MG63 (cell line): ENCODE measurements around the gene HAUS3. TPM values are rescaled to one million over a fixed set of nuclear protein-coding genes. Genes with fewer than 3 reads are reported as not detected.
"Not testable (repeated sequence)": the region's sequence is repeated elsewhere in the genome, so short reads cannot be mapped to it uniquely, and the experiment has no call there.

Experiments
- DNase-seq: peaks from one replicate; pipeline ENCODE4 v3.0.0-alpha.2; 2020
- H3K27me3 ChIP-seq: fragments of 250-450 bp; sonication (Bioruptor Pico); 2 replicates; pipeline ENCODE4 v1.5.1; 2020; ENCODE audit warnings: mild to moderate bottlenecking, moderate library complexity
- H3K36me3 ChIP-seq: fragments of 250-450 bp; sonication (Bioruptor Pico); 2 replicates; pipeline ENCODE4 v1.5.1; 2020; ENCODE audit warnings: mild to moderate bottlenecking, moderate library complexity
- H3K4me3 ChIP-seq: fragments of 250-450 bp; sonication (Bioruptor Pico); 2 replicates; pipeline ENCODE4 v1.5.1; 2020; ENCODE audit warnings: mild to moderate bottlenecking, moderate library complexity
- H3K9me3 ChIP-seq: fragments of 250-450 bp; sonication (Bioruptor Pico); 2 replicates; pipeline ENCODE4 v1.5.1; 2020; ENCODE audit warnings: mild to moderate bottlenecking, moderate library complexity
- total RNA-seq: library from RNA; depleted of rRNA; stranded (reverse); fragments of >200 nt; shearing (Covaris generic); gene quantifications from 2 replicates; pipeline ENCODE4 v1.2.3, GENCODE V29; 2014; ENCODE audit warnings: low replicate concordance

The HAUS3 gene
- total RNA-seq, 1 experiment from 2014 or later: 7.7 TPM

DNA sequence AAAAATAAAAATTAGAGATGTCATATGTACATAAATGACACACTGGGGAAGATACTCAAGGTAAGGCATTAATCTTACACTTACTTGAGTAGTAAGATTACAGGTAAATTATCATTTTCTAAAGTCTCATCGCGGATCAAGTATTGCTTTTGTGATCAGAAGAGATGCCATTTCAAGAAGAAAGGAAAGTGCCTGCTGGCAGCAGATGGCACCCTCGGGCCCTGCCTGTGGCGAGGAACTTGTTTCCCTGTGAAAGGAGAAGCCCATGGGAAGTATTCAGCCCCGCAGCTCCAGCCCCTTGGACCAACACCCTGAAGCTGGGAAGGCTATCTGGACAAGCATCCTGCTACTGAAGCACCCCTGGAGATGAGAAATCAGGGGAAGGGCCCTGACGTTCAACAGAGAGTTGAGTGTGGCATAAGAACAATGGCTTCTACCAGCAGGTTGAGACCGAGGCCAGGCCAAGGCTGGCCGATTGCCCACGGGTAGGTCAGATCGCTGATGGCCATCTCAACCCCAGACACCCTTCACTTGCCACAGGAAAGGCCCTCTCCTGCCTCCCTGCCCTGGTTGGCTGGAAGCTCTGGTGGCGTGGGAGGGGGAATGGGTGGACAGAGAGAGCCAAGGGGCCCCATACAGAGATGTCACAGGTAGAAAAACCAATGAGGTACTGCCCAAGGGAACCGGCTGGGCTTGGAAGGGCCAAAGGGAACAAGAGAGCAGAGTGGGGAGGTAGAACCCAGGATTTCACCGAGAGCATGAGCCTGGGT is 38.8 kb upstream of the HAUS3 start:
- H3K9me3 ChIP-seq: no peaks in the 10 kb centered on the region
- H3K27me3 ChIP-seq: no peaks in the 10 kb centered on the region
- no peak overlapping the region for H3K4me3 ChIP-seq
- DNase-seq: no peak
- no peaks in the 10 kb centered on the region for H3K36me3 ChIP-seq

- no peaks in the 10 kb centered on the region for H3K27me3 ChIP-seq
- no peaks in the 10 kb centered on the region for H3K9me3 ChIP-seq
- H3K36me3 ChIP-seq: no peaks in the 10 kb centered on the region
- no peak for DNase-seq
- no peak overlapping the region for H3K4me3 ChIP-seq
Observed at GRCh38 chr4:2277956-2278355, 36.0 kb upstream of the HAUS3 start.

- Histone ChIP-seq H3K9me3 (no peaks in the 10 kb centered on the region), H3K36me3 (no peaks in the 10 kb centered on the region), H3K4me3 (no peak overlapping the region), H3K27me3 (no peaks in the 10 kb centered on the region)
- DNase-seq: no peak
Observed at GRCh38 chr4:2276581-2277325, 34.8 kb upstream of the HAUS3 start.

DNA sequence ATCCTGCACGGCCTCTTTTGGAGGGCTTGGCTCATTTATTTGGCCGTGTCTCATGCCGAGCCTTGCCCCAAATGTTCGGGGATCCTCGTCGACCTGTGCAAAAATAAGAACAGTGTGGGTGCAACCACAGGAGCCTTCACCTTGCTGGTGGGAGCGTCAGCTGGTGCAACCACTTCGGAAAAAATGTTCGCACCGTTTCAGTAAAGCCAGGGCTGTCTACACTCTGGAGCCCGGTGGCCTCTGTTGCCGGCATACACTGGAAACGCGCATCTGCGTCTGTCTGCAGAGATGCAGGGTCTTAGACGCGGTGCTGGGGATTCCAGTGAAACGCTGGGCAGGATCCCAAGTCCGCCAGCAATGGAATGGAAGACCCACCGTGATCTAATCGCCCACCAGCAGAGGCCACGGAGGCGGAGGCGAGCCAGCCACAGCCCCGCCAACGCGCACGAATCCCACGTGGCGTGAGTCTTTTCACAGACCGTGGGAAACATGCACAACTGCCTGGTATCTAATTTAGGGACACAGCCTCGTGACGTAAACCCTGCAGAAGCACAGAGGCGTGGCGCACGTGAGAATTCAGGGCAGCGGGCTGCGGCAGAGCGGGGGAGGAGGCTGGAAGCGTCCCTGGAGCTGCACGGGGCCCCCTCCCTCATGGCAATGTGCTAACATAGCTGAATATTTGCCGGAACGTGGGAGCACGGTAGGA is 33.8 kb upstream of the HAUS3 start:
- H3K9me3 ChIP-seq: no peaks in the 10 kb centered on the region
- no peak overlapping the region for H3K4me3 ChIP-seq
- no peak for DNase-seq
- no peaks in the 10 kb centered on the region for H3K27me3 ChIP-seq
- no peaks in the 10 kb centered on the region for H3K36me3 ChIP-seq

- H3K4me3 ChIP-seq, H3K9me3 ChIP-seq, DNase-seq, H3K27me3 ChIP-seq, H3K36me3 ChIP-seq: not testable (repeated sequence)
Observed at GRCh38 chr4:2275044-2275397, 33.1 kb upstream of the HAUS3 start.

- Histone ChIP-seq H3K4me3 (no peak overlapping the region), H3K36me3 (no peaks in the 10 kb centered on the region), H3K9me3 (no peaks in the 10 kb centered on the region), H3K27me3 (no peaks in the 10 kb centered on the region)
- DNase-seq: no peak
Observed at GRCh38 chr4:2274320-2275043, 32.6 kb upstream of the HAUS3 start.

- DNase-seq: no peak
- Histone ChIP-seq H3K36me3 (no peaks in the 10 kb centered on the region), H3K27me3 (no peaks in the 10 kb centered on the region), H3K9me3 (no peaks in the 10 kb centered on the region), H3K4me3 (no peak overlapping the region)
Observed at GRCh38 chr4:2273657-2274319, 31.9 kb upstream of the HAUS3 start.

- no peaks in the 10 kb centered on the region for H3K36me3 ChIP-seq
- H3K4me3 ChIP-seq: no peak overlapping the region
- H3K9me3 ChIP-seq: no peaks in the 10 kb centered on the region
- H3K27me3 ChIP-seq: no peaks in the 10 kb centered on the region
- no peak for DNase-seq
Observed at GRCh38 chr4:2273221-2273620, 31.3 kb upstream of the HAUS3 start.

DNA sequence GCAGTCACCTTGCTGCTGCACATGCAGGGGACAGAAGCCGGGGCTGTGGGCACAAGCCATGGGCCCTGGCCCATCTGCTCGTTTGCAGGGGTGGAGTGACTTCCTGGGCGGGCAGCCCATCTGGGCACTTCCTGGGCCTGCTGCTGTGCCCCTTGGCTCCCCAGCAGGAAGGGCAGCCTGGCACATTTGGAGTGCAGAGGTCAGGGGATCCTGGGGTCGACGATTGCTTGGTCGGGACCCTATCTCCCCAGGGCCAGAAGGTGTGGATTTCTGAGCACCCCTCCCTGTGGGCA is 30.9 kb upstream of the HAUS3 start:
- no peaks in the 10 kb centered on the region for H3K36me3 ChIP-seq
- H3K27me3 ChIP-seq: no peaks in the 10 kb centered on the region
- no peak for DNase-seq
- no peak overlapping the region for H3K4me3 ChIP-seq
- no peaks in the 10 kb centered on the region for H3K9me3 ChIP-seq

DNA sequence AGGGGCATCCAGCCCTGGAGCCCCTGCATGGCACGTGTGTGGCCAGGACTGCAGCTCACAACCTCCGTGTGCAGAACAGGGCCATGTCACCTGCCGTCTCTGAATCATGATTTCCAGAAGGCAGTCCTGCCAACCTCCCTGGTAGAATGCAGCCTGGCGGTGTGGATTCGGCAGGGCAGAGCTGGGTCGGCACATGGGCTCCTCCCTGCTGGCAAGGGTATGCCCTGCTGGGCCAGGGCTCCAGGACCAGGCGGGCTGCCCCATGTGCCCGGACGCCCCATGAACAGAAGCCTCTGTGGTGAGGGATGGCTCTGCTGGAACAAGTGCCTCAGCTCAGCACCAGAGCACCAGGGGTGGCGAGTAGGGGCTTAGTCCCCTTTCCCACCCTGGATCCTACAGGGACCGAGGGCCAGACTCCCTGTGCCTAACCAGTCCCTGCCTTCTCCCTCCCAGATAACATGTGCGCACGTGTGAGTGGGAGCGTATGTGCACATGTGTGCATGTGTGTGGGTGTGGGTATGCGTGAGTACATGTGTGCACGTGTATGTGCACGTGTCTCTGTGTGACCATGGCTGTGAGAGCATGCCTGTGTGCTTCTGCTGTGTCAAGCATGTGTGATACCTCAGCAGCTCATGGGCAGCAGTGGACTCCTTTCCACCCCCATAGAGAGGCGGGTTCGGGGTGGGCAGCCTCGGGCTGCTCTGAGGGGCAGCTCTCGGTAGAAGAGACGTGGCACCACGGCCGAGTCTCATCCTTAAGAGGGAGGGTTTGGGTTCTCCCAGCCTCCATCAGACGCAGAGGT is 30.3 kb upstream of the HAUS3 start:
- DNase-seq: no peak
- no peaks in the 10 kb centered on the region for H3K27me3 ChIP-seq
- no peak overlapping the region for H3K4me3 ChIP-seq
- H3K9me3 ChIP-seq: no peaks in the 10 kb centered on the region
- H3K36me3 ChIP-seq: no peaks in the 10 kb centered on the region

DNA sequence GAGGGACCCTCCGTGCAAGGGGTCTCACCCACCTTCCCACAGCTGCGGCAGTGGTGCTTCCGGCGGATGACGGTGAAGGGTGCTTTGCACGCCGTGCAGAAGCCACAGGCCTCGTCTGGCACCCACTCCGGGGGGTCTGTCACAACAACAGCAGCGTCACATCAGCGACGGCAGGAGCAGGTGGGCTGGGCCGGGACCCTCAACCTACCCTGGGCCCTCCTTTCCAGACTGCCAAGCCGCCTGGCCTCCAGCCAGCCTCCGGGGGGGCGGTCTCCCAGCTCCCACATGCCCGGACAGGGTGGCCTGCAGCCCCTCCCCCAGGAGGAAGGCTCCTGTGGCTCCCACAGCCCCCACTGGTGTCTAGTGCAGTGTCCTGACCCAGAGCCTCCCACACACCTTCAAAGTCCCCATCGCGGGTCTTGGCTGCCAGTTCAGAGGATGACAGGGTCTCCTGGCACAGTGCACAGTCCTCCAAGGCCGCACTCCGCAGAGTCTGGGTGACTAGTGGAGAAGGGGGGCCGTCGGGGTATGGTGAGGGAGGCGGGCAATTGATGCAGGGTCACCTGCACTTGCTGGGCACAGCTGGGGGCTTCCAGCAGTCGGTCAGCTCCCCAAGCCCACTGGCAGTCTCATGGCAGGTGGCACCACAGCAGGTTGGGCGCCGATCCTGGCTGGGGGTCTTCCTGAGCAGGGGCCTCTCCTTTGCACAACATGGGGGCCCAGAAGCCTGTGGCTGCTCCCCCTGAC is 29.5 kb upstream of the HAUS3 start:
- Histone ChIP-seq H3K4me3 (no peak overlapping the region), H3K36me3 (no peaks in the 10 kb centered on the region), H3K27me3 (no peaks in the 10 kb centered on the region), H3K9me3 (no peaks in the 10 kb centered on the region)
- DNase-seq: no peak

- no peak overlapping the region for H3K4me3 ChIP-seq
Observed at GRCh38 chr4:2270341-2271165, 28.6 kb upstream of the HAUS3 start.

DNA sequence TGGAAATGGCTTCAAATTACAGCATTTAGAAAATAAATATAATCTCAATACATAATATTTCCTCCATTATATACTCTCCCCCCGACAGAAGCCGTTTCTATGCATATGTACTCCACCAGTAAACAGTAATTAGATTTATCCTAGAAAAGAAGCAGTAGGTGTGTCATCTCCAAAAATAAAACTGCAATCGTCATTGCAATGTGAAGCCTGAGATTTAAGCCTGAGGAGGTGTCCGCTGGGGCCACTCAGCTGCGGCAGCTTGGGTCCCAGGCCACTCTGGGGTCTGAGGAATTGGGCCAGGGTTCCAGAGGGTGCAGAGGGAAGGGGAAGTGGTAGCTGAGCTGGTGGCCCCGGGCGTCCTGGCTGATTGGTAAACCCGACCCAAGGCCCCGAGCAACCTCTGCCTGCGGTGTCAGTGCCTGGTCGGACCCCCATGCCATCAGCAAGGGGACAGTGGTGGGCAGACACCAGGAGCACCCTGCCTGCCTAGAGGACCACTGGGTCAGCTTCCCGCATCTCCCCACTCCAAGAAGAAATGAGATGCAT is 27.8 kb upstream of the HAUS3 start:
- no peaks in the 10 kb centered on the region for H3K36me3 ChIP-seq
- no peak for DNase-seq
- H3K27me3 ChIP-seq: no peaks in the 10 kb centered on the region
- H3K9me3 ChIP-seq: no peaks in the 10 kb centered on the region
- no peak overlapping the region for H3K4me3 ChIP-seq

More at GRCh38 chr4:2270341-2271165, 28.6 kb upstream of the HAUS3 start:
- no peak for DNase-seq
- Histone ChIP-seq H3K36me3 (no peaks in the 10 kb centered on the region), H3K27me3 (no peaks in the 10 kb centered on the region), H3K9me3 (no peaks in the 10 kb centered on the region)

DNA sequence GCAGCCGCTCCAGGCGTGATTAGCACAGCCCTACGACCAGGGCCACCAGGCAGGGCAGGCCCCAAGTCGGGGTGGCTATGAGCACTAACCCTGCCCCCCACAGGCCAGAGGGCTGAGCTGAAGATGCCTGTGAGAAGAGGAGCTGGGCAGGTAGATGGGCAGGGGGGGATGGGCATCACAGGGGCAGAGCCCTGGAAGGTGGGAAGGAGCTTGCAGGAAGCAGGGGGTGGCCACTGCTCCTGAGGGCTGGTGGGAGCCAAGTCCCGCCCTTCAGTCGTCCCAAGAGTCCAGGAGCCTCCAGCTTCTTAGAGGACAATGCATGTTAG is 27.2 kb upstream of the HAUS3 start:
- H3K9me3 ChIP-seq: no peaks in the 10 kb centered on the region
- DNase-seq: no peak
- no peak overlapping the region for H3K4me3 ChIP-seq
- no peaks in the 10 kb centered on the region for H3K27me3 ChIP-seq
- H3K36me3 ChIP-seq: no peaks in the 10 kb centered on the region
